Measurements from ENCODE around the gene CCSER1.

Gene CCSER1

GRCh38 chr4:90127223-90127705 is at the start of gene CCSER1:
Gene CCSER1 (plus strand): TSS chr4:90127394.
- peak; percentile 26 for DNase-seq (ENCODE audit: low spot score)

DNA sequence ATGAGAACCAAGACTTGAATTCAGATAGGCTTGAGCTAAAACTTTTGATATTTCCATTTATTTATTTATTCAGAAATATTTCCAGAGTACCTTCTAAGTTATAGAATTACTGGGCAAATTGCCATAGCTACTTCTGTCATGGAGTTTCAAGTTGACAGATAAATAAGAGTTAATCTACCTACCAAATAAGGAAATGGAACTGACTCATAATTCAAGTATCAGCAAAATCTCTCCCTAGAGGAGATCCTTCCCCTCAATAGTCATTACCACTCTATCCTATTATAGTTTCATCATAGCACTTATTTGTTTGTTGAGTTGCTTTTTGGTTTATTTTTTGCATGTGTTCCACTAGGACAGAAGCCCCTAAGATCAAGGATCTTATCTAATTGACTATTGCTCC is 48.8 kb upstream of the CCSER1 start:
- no peak for DNase-seq (ENCODE audit: low spot score)

DNA sequence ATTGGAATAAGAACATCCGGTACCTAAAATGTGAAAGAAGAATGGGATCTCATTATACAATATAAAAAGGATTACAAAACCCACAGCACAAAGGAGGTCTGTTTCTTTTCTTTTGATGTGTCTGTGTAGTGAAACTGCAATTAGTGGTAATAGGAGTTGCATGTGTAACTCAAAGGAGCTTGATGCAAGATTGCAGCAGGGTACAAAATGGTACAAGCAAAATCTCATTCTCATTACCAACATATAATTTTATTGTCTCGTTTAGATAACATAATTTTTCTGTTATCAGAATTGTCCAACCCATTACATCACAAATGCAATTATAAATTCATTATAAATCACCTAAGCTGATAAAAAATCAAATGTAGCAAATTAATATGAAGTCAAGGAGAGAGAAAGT is 47.1 kb upstream of the CCSER1 start:
- no peak for DNase-seq (ENCODE audit: low spot score)

DNA sequence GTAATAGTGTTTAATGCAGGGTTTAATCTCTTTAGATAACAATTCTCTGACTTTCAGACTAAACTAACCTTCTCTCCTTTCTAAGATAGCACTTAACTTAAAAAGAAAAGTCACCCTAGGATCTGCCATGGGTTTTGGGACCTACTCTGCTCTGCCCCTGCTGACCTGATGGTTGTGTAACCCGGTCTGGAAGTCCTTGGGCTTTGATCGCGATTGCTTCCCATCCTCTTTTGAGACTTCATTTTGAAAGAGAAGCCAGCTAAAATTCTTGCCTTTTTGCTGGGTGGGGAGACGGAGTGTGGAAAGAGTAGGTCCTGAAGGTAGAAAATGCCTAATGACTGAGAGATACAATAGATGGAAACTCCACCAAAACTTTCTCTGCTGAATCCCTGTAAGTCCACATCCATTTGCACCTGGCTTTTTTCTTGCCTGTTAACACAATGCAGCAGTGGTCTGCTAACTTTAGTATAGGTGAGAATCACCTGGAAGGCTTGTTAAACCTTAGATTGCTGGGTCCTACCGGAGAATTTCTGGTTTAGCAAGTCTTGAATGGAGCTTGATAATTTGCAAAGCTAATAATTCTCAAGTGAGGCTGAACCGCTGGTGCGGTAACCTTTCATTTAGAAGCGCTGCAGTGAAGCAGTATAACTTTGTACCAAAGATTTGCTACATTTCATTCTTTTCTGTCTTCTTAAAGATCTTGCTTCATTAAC is 45.6 kb upstream of the CCSER1 start:
- DNase-seq (ENCODE audit: low spot score), result no peak

GRCh38 chr4:90082449-90082848 is 44.7 kb upstream of the CCSER1 start:
- DNase-seq (ENCODE audit: low spot score), result no peak

DNA sequence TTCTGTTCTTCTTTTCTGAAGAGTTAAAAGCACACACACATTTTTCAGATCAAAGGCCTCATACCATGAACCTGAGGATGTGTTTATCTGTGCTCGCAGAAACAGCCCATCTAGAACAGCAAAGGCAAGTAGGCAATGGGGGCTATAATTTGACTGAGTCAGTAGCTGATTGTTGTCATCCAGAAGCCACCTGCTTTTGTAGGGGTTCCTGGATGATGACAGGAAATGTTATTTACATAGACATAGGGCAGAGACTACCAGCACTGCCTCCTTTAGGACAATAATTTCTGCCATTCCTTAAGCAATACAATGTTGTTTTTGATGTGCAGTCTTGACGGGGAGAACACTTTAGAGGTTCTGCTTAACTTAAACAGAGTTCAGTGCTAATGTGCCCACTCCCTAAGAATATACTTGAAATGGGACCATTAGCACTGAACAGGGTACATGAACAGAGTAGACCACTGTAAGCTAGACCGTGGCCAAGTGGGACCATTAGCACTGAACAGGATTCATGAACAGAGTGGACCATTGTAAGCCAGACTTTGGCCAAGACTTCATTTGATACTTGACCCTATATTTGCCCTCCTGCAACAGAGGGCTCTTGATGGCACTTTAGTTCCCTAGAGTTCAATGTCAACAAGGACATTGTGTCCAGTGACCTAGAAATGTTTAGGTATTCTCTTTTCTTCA is 42.8 kb upstream of the CCSER1 start:
- no peak for DNase-seq (ENCODE audit: low spot score)

DNA sequence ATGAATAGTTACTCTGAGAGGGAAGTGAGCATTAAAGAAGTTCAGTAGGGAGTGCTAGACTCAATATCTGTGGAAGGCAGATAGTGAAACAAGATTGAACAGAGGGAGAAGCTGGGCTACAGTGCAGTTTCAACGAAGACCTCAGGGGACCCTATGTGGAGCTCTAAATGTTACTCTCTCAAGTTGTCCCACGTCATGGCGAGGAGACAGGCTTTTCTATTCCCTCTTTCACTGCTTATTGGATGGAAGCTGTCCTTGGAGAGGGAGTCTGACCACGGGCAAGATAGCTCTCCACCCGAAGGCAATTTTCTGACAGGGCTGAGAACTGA is 42.3 kb upstream of the CCSER1 start:
- no peak for DNase-seq (ENCODE audit: low spot score)

DNA sequence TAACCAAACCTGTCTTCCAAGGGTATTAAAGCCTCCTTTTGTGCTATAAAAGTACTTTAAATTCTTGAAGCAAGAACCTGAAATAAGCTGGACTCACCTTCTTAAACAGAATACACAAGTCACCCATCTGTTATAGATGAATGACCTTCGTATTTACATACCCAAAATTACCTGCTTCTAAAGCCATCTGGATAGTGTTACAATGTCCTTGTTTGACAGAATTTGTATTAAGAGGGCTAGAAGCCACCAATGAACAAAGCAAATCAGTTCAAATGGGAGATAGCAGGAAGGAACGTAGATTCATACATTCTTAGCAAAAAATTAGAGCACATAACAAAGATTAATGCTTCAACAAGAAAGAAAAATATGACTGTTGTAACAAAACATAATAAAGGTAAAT is 33.7 kb upstream of the CCSER1 start:
- no peak for DNase-seq (ENCODE audit: low spot score)

DNA sequence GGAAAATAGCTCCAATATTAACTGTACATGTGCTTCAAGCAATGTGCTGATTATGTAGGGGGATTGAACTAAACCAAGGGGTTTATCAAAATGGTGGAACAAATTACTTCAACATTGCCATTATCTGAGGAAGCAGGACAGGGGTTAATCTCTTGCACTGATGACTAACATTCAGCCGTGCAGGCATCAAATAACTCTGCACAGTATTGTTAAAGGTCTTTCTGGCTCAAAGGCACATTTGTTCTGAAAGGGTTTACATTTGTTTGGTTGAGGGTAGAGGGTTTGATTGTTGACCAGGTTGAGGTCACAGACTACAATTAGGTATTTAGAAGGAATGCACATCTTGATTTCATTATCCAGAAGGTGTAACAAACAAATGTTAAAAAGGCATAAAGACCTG is 32.2 kb upstream of the CCSER1 start:
- DNase-seq (ENCODE audit: low spot score), result no peak

- no peak for DNase-seq (ENCODE audit: low spot score)
These were observed 27.4 kb upstream of the CCSER1 start for GRCh38 chr4:90099812-90100211.

GRCh38 chr4:90103991-90104390 is 23.2 kb upstream of the CCSER1 start:
- DNase-seq (ENCODE audit: low spot score), result no peak

- no peak for DNase-seq (ENCODE audit: low spot score)
These were observed 21.9 kb upstream of the CCSER1 start for GRCh38 chr4:90105274-90105673.

DNA sequence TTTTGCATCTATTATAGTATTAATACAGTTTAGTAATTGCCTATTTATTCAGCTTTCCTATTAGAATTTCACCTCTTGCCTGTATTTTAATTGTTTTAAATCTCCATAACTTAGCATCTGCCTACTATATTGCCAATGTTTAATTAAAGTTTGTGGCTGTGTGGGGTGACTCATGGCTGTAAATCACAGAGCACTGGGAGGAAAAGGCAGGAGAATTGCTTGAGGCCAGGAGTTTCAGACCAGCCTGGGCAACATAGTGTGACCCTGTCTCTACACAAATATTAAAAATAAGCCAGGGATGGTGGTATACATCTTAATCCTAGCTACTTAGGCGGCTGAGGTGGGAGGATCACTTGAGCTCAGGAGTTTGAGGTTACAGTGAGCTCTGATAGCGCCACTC is 14.5 kb upstream of the CCSER1 start:
- no peak for DNase-seq (ENCODE audit: low spot score)

GRCh38 chr4:90113881-90114457 is 13.2 kb upstream of the CCSER1 start:
- DNase-seq (ENCODE audit: low spot score), result no peak

DNA sequence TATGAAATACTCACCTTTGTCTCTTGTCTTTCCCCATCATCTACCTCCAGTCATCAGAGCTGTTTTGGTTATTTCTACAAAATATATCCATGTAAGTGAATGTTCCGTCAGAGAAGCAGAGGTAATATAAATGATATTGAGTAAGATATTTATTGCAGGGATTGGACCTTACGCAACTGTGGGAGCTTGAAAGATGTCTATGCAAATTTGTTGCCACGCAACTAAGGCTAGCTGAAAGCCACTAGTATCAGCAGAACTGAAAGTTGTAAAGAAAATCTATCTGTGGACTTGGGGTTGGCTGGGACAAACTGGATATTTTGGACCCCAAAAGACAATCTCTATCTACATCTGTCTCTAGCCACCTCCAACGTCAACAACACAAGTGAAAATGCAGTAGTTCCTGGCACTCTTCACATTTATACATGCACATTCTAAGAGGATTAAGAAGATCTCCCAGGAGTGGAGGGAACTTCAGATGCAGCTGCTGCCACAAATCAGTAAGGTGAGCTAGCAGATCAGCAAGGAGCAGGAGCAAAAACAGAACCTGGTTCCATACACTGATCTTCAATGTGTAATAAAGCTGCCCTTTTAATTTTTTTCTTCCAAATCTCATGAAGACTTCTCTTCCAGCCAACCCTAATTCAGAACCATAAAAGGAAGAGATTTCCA is 8.5 kb upstream of the CCSER1 start:
- no peak for DNase-seq (ENCODE audit: low spot score)

DNA sequence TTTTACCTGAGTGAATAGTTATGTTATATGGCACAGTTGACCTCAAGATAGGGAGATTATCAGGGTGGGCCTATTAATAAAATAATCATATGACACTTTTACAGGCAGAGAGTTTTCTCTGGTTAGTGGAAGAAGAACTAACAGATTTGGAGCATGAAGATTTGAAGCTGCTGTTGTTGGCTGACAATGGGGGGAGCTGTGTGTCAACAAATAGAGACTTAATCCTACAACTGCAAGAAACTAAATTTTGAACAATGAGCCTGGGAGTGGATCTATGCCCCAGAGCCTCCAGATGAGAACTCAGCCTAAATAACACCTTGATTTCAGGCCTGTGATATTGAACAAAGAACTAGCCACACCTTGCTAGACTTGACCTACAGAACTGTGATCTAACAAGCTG is 7.2 kb upstream of the CCSER1 start:
- no peak for DNase-seq (ENCODE audit: low spot score)

- no peak for DNase-seq (ENCODE audit: low spot score)
These were observed 6.4 kb upstream of the CCSER1 start for GRCh38 chr4:90120815-90121214.

DNA sequence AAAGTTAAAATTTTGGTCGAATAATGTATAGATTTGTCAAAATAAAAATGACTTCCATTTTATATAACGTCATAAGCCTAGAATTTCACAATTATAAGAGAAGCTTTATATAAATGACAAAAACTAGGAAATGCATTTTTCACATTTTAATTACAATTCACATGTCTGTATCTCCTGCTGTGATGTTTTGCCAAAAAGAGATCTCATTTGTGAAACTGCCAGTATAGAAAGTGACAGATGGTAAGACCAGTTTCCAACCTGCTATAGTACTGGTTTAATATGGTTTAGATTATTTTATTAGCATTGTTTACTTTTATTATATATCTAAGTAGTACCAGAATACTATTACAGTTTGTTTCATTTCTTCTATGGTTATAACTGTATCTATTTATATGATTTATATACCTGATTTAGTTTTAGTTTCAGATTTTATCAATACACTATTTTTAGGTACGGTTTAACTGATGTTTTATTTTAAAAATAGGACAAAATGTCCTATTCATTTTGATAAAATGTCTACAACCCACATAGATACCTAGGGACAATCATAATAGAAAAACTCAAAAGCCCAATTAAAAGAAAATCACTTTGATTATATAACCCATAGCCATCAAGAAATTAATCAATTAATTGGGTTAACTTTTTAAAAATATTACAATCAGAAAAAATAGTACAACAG is 5.4 kb upstream of the CCSER1 start:
- DNase-seq (ENCODE audit: low spot score), result no peak

DNA sequence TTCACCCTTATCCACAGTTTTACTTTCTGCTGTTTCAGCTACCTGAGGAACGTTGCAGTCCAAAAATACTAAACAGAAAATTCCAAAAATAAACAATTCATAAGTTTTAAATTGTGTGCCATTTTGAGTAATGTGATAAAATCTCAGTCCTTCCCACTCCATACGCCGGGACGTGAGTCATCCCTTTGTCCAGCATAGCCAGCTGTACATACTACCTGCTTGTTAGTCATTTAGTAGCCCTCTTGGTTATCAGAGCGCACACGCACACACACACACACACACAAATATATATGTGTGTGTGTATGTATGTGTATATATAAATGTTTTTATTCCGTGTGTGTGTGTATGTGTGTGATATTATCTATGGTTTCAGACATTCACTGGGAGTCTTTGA is 4.8 kb upstream of the CCSER1 start:
- DNase-seq (ENCODE audit: low spot score), result no peak

DNA sequence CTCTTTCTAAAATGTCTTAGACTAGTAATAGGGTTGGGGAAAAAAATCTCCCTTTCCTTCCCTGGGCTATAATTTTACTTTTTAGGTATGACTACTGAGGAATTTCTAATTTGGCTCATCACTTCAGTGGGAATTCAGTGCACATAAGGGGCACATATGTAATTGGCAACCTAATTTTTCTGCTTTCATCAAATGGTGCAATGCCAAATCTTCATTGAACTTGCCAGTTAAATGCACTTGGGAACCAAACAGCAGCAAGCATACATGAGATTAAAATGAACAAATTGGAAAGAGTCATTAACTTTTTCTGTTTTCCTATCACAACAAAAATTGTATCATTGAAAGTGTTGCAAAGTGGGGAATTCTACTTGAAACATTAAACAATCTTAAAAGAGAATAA is 2.9 kb upstream of the CCSER1 start:
- no peak for DNase-seq (ENCODE audit: low spot score)

GRCh38 chr4:90126805-90127204 is 389 bp upstream of the CCSER1 start:
- no peak for DNase-seq (ENCODE audit: low spot score)

DNA sequence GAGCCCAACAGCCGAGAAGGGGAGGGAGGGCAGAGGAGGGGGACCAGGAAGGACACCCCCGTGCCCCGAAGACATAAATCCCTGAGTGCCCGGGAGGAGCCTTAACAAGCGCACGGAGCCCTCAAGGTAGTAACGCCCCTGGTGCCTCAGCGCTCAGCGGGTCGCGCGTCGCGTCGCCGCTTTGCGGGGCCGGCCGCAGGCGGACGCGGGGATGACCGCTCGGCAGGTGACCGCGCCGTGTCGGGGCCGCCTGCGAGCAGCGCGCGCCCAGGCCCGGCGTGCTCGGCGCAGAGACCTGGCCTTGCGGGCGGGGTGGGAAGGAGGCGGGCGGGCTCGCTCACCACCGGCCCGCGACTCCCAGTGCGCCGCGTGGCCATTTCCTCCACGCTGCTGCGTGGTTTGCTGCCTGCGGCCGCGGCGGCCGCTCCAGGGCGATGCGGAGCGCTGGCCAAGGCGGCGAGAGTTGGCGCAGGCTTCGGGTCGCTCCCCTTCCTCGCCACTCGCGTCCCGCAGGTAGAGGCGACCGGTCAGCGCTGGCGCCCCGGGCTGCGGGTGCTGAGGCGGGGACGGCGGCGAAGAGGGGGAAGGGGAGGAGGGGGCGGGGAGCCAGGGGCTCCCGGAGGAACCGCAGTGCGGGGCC is 632 bp downstream of the CCSER1 start:
- peak; percentile 9 for DNase-seq (ENCODE audit: low spot score)
